GM21737 (cell line): ENCODE results near the gene SLC66A2.
"Not testable (repeated sequence)": the region's sequence is repeated elsewhere in the genome, so short reads cannot be mapped to it uniquely, and the experiment has no call there.

Experiments used
- ATAC-seq: cut with Tn5 transposase; IDR thresholded peaks from one replicate; pipeline ENCODE4 v1.9.1; 2021; ENCODE audit warnings: mild to moderate bottlenecking, moderate library complexity; ENCODE audit not compliant: unreplicated experiment

Gene SLC66A2

GRCh38 chr18:79869591-79870300 lies 81.7 kb downstream of the SLC66A2 start:
- ATAC-seq = no peak

GRCh38 chr18:79868811-79869541 lies 82.5 kb downstream of the SLC66A2 start:
- no peak for ATAC-seq

- no peak for ATAC-seq
Measured at GRCh38 chr18:79868168-79868784, 83.2 kb downstream of the SLC66A2 start.

- no peak for ATAC-seq
Measured at GRCh38 chr18:79867666-79868065, 83.8 kb downstream of the SLC66A2 start.

- no peak for ATAC-seq
Measured at GRCh38 chr18:79866889-79867574, 84.4 kb downstream of the SLC66A2 start.

- not testable (repeated sequence) for ATAC-seq
Measured at GRCh38 chr18:79865951-79866350, 85.5 kb downstream of the SLC66A2 start.

- not testable (repeated sequence) for ATAC-seq
Measured at GRCh38 chr18:79864955-79865354, 86.5 kb downstream of the SLC66A2 start.

- no peak for ATAC-seq
Measured at GRCh38 chr18:79864006-79864725, 87.3 kb downstream of the SLC66A2 start.

GRCh38 chr18:79863161-79864005 lies 88.1 kb downstream of the SLC66A2 start:
- ATAC-seq = no peak

GRCh38 chr18:79862562-79862961 lies 88.9 kb downstream of the SLC66A2 start:
- ATAC-seq = no peak

- no peak for ATAC-seq
Measured at GRCh38 chr18:79861687-79862086, 89.8 kb downstream of the SLC66A2 start.

GRCh38 chr18:79859314-79859713 lies 92.1 kb downstream of the SLC66A2 start:
- no peak for ATAC-seq

GRCh38 chr18:79857082-79857671 lies 94.3 kb downstream of the SLC66A2 start:
- ATAC-seq = no peak

GRCh38 chr18:79856119-79857007 lies 95.1 kb downstream of the SLC66A2 start:
- peak; percentile 54 for ATAC-seq

GRCh38 chr18:79855147-79855933 lies 96.1 kb downstream of the SLC66A2 start:
- ATAC-seq = peak; percentile 68

GRCh38 chr18:79853993-79854364 lies 97.5 kb downstream of the SLC66A2 start:
- ATAC-seq = no peak

- ATAC-seq = no peak
Measured at GRCh38 chr18:79853303-79853992, 98.0 kb downstream of the SLC66A2 start.
